ENCODE measurements around the gene PDCD1. TPM values are rescaled to one million over a fixed set of nuclear protein-coding genes. Genes with fewer than 3 reads are reported as not detected.
"Not testable (repeated sequence)": the region's sequence is repeated elsewhere in the genome, so short reads cannot be mapped to it uniquely, and the experiment has no call there.

Gene PDCD1
- total and polyA plus RNA-seq, 2 experiments from 2014 or later: not detected

GRCh38 chr2:241834527-241835210 is 24.0 kb downstream of the PDCD1 start:
- H3K27ac ChIP-seq: no peak overlapping the region
- H3K9ac ChIP-seq: no peak overlapping the region
- 0 out of 2 replicates have a peak, but pooled peaks cover 5% of the 10 kb centered on the region for H3K4me1 ChIP-seq (ENCODE audit: insufficient read depth)
- no peaks in the 10 kb centered on the region for H3K79me2 ChIP-seq (ENCODE audit: insufficient read depth)
- no peaks in the 10 kb centered on the region for H3K9me3 ChIP-seq (ENCODE audit: low read depth)
- no peaks in the 10 kb centered on the region for H4K20me1 ChIP-seq (ENCODE audit: insufficient read depth)
- in situ Hi-C loops (cut with MboI): no loop called here
- no peaks in the 10 kb centered on the region for H3K36me3 ChIP-seq (ENCODE audit: low read depth)
- H3K4me2 ChIP-seq (ENCODE audit: unreplicated experiment): no peak overlapping the region
- TF ChIP-seq EZH2phosphoT487 (IDR thresholded peaks at IDR 0.05; ENCODE audit: insufficient read depth, low read depth) (no peak), EZH2 (IDR thresholded peaks at IDR 0.05; ENCODE audit: insufficient read depth, poor library complexity, severe bottlenecking) (no peak)
- DNase-seq: no peak
- H3K4me3 ChIP-seq: no peak overlapping the region
- H3K27me3 ChIP-seq (replicated peaks; ENCODE audit: insufficient read depth): peaks cover 20% of the 10 kb centered on the region; the same call in 1 of the 2 replicates
- peaks cover 6% of the 10 kb centered on the region; the same call in 1 of the 2 replicates for H3F3A ChIP-seq (ENCODE audit: insufficient read depth)
- no peak overlapping the region for H2AFZ ChIP-seq
- 72 to 80% methylated on average over 10 of the region's 10 CpGs for WGBS, 2 experiments (ENCODE audit: low coverage in 1 of 2, low lambda C conversion rate in 2 of 2, missing lambda C conversion rate in 2 of 2)
- H3K9me2 ChIP-seq (ENCODE audit: insufficient read depth): no peaks in the 10 kb centered on the region

DNA sequence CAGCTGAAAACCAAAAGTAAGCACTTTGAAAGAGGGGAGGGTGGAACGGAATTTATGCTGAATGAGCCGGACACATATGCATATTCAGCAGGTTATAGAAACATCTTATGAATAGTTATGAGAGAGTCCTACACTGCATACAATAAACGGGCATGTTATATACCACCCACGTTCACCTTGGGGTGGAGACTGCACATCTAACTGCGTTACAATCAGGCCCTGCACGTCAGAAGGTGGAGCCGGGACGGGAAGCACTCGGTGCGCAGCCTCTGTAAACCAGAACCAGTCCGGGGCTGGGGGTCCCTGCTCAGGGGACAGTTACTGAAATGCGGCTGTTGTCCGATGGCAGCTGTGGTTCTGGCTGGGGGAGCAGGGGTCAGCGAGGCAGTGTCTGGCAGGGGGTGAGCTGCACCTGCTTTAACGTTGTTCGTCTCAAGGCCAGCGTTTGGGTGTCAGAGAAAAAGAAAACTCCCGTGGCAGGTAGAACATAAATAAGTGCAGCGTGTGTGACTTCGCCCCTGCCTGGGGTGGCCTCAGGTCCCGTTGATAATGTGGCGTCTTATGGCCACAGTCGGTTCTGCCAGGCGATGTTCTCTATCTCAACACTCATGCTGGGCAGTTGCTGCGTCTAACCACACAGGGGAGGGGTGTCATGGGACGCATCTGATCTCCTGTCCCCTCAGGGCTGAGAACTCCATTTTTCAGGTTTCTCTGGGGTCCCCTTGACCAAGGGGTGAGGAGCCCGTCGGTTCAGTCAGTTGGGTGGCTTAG is 24.8 kb downstream of the PDCD1 start:
- H3K9me3 ChIP-seq (ENCODE audit: low read depth); DNase-seq; H3K9ac ChIP-seq; H3K9me2 ChIP-seq (ENCODE audit: insufficient read depth); in situ Hi-C loops (cut with MboI); H3F3A ChIP-seq (ENCODE audit: insufficient read depth); H3K4me2 ChIP-seq (ENCODE audit: unreplicated experiment); H3K79me2 ChIP-seq (ENCODE audit: insufficient read depth); H3K27ac ChIP-seq; H3K4me1 ChIP-seq (ENCODE audit: insufficient read depth); H3K36me3 ChIP-seq (ENCODE audit: low read depth); H4K20me1 ChIP-seq (ENCODE audit: insufficient read depth); H3K4me3 ChIP-seq: not testable (repeated sequence)
- Histone ChIP-seq H2AFZ (peak overlapping the region; percentile 20; the same call in 1 of the 2 replicates), H3K27me3 (replicated peaks; ENCODE audit: insufficient read depth) (peaks cover 20% of the 10 kb centered on the region; the same call in 1 of the 2 replicates)
- 75 to 82% methylated on average over 25 to 27 of the region's 28 CpGs for WGBS, 2 experiments (ENCODE audit: low coverage in 1 of 2, low lambda C conversion rate in 2 of 2, missing lambda C conversion rate in 2 of 2)

GRCh38 chr2:241833101-241833663 is 25.5 kb downstream of the PDCD1 start:
- H4K20me1 ChIP-seq (ENCODE audit: insufficient read depth): no peaks in the 10 kb centered on the region
- H2AFZ ChIP-seq: peak overlapping the region; percentile 20; the same call in 1 of the 2 replicates
- WGBS, 2 experiments (ENCODE audit: low coverage in 1 of 2, low lambda C conversion rate in 2 of 2, missing lambda C conversion rate in 2 of 2): 18 to 19% methylated on average over 13 of the region's 13 CpGs
- no peaks in the 10 kb centered on the region for H3K9me3 ChIP-seq (ENCODE audit: low read depth)
- peak; percentile 64 for DNase-seq
- TF ChIP-seq EZH2 (IDR thresholded peaks at IDR 0.05; ENCODE audit: insufficient read depth, poor library complexity, severe bottlenecking): no peak
- no peak overlapping the region for H3K4me3 ChIP-seq
- H3K27ac ChIP-seq: peak overlapping the region; percentile 21; the same call in 1 of the 2 replicates
- H3K4me2 ChIP-seq (ENCODE audit: unreplicated experiment): peak overlapping the region; percentile 32
- H3K4me1 ChIP-seq (ENCODE audit: insufficient read depth): 0 out of 2 replicates have a peak, but pooled peaks cover 5% of the 10 kb centered on the region
- no peak overlapping the region for H3K9ac ChIP-seq
- no peaks in the 10 kb centered on the region for H3K9me2 ChIP-seq (ENCODE audit: insufficient read depth)
- H3K36me3 ChIP-seq (ENCODE audit: low read depth): no peaks in the 10 kb centered on the region
- H3K79me2 ChIP-seq (ENCODE audit: insufficient read depth): no peaks in the 10 kb centered on the region
- in situ Hi-C loops (cut with MboI): no loop called here
- peaks cover 6% of the 10 kb centered on the region; the same call in 1 of the 2 replicates for H3F3A ChIP-seq (ENCODE audit: insufficient read depth)
- peaks cover 14% of the 10 kb centered on the region; the same call in 1 of the 2 replicates for H3K27me3 ChIP-seq (replicated peaks; ENCODE audit: insufficient read depth)

GRCh38 chr2:241827394-241827793 is 31.3 kb downstream of the PDCD1 start:
- H3F3A ChIP-seq (ENCODE audit: insufficient read depth): no peaks in the 10 kb centered on the region
- H3K36me3 ChIP-seq (ENCODE audit: low read depth): no peaks in the 10 kb centered on the region
- H4K20me1 ChIP-seq (ENCODE audit: insufficient read depth): no peaks in the 10 kb centered on the region
- no peak overlapping the region for H3K4me3 ChIP-seq
- H3K4me1 ChIP-seq (ENCODE audit: insufficient read depth): no peaks in the 10 kb centered on the region
- H3K9me2 ChIP-seq (ENCODE audit: insufficient read depth): no peaks in the 10 kb centered on the region
- in situ Hi-C loops (cut with MboI): no loop called here
- H3K4me2 ChIP-seq (ENCODE audit: unreplicated experiment): no peak overlapping the region
- H3K9me3 ChIP-seq (ENCODE audit: low read depth): peaks cover 4% of the 10 kb centered on the region
- no peak for DNase-seq
- H3K27me3 ChIP-seq (replicated peaks; ENCODE audit: insufficient read depth): peaks cover 17% of the 10 kb centered on the region; the same call in 1 of the 2 replicates
- 34 to 38% methylated on average over 2 of the region's 2 CpGs for WGBS, 2 experiments (ENCODE audit: low coverage in 1 of 2, low lambda C conversion rate in 2 of 2, missing lambda C conversion rate in 2 of 2)
- TF ChIP-seq EZH2 (IDR thresholded peaks at IDR 0.05; ENCODE audit: insufficient read depth, poor library complexity, severe bottlenecking) (no peak), EZH2phosphoT487 (IDR thresholded peaks at IDR 0.05; ENCODE audit: insufficient read depth, low read depth) (no peak)
- no peak overlapping the region for H3K27ac ChIP-seq
- H3K79me2 ChIP-seq (ENCODE audit: insufficient read depth): no peaks in the 10 kb centered on the region
- H2AFZ ChIP-seq: no peak overlapping the region
- no peak overlapping the region for H3K9ac ChIP-seq

DNA sequence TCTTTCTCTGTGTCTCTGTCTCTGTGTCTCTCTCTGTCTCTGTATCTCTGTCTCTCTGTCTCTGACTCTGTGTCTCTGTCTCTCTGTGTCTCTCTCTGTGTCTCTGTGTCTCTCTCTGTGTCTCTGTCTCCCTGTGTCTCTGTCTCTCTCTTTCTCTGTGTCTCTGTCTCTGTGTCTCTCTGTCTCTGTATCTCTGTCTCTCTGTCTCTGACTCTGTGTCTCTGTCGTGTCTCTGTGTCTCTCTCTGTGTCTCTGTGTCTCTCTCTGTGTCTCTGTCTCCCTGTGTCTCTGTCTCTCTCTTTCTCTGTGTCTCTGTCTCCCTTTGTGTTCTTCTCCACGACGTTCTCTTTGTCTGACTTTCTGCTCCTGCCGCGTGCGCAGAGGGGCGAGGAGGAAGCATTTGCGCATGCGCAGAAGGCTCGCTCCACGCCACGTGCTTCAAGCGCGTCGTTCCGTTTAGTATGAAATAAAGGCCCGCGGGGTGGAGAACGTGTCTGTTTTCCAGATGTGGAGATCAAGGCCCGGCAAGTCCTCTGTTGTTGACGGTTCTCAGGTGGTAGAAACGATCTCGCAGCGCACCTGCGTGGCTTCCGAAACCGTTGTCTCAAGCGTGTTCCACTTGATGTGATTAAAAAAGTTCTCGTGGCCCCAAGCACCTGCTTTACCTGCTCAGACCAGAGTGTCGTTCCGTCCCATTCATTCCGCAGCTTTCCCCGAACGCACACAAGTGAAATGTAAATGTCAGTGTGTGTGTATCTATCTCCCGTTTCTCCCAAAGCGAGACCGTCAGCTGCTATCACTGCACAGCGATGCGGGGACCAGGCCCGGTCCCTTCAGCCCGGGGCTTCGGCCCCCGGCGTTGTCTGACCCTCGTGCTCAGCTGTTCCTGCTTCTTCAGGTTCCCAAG is 34.9 kb downstream of the PDCD1 start:
- H3K9me2 ChIP-seq (ENCODE audit: insufficient read depth); H3K36me3 ChIP-seq (ENCODE audit: low read depth); in situ Hi-C loops (cut with MboI); H3F3A ChIP-seq (ENCODE audit: insufficient read depth); H3K79me2 ChIP-seq (ENCODE audit: insufficient read depth); H2AFZ ChIP-seq; H3K4me1 ChIP-seq (ENCODE audit: insufficient read depth); H4K20me1 ChIP-seq (ENCODE audit: insufficient read depth); H3K4me2 ChIP-seq (ENCODE audit: unreplicated experiment); H3K27ac ChIP-seq; H3K4me3 ChIP-seq; H3K9ac ChIP-seq; DNase-seq; H3K9me3 ChIP-seq (ENCODE audit: low read depth): not testable (repeated sequence)
- WGBS, 2 experiments (ENCODE audit: low coverage in 1 of 2, low lambda C conversion rate in 2 of 2, missing lambda C conversion rate in 2 of 2): 42 to 44% methylated on average over 45 of the region's 45 CpGs
- peaks cover 14% of the 10 kb centered on the region; the same call in 1 of the 2 replicates for H3K27me3 ChIP-seq (replicated peaks; ENCODE audit: insufficient read depth)
